Natural killer cell (primary cell): ENCODE measurements around the gene TEX9. TPM values are rescaled to one million over a fixed set of nuclear protein-coding genes. Genes with fewer than 3 reads are reported as not detected.
A peak's percentile ranks its signal among the peaks of the same experiment; 100 is the strongest.

ENCODE experiments used
- ATAC-seq, 3 donors: fragments of 150-1000 bp in 2 of 3; fragments of 200-7000 bp in 1 of 3; cut with Tn5 transposase; 1 replicate in 1 of 3; 2 replicates in 2 of 3; pipeline ENCODE4 v1.10.0; 2021; ENCODE audit warnings: mild to moderate bottlenecking in 2 of 3, moderate library complexity in 2 of 3
- DNase-seq, 2 donors: peaks; one replicate each; pipeline versions ENCODE4 v3.0.0 to v3.0.0-alpha.2; 2013 to 2021; ENCODE audit warnings: mixed read lengths in 1 of 2
- H3K27ac ChIP-seq: one replicate; pipeline ENCODE4 v1.5.1; 2013; ENCODE audit warnings: mild to moderate bottlenecking, low read length
- H3K27me3 ChIP-seq: one replicate; pipeline ENCODE4 v1.6.1; 2013; ENCODE audit warnings: low read length; ENCODE audit not compliant: control insufficient read depth, insufficient read depth
- H3K36me3 ChIP-seq: one replicate; pipeline ENCODE4 v1.6.1; 2013; ENCODE audit warnings: low read length; ENCODE audit not compliant: control insufficient read depth, insufficient read depth
- H3K4me1 ChIP-seq: one replicate; pipeline ENCODE4 v1.6.1; 2013; ENCODE audit warnings: low read length; ENCODE audit not compliant: control insufficient read depth, insufficient read depth
- H3K4me3 ChIP-seq: one replicate; pipeline ENCODE4 v1.5.1; 2013; ENCODE audit warnings: low read length
- H3K9me3 ChIP-seq: one replicate; pipeline ENCODE4 v1.6.1; 2013; ENCODE audit warnings: low read length; ENCODE audit not compliant: control insufficient read depth, insufficient read depth
- H3K27ac Mint-ChIP-seq, 2 donors: one replicate each; pipeline ENCODE4 v1.8.0; 2022; ENCODE audit warnings: mild to moderate bottlenecking in 2 of 2, mixed read lengths in 2 of 2, moderate library complexity in 1 of 2
- H3K27me3 Mint-ChIP-seq, 2 donors: one replicate each; pipeline ENCODE4 v1.8.0; 2022; ENCODE audit warnings: low read depth in 2 of 2, mixed read lengths in 2 of 2
- H3K36me3 Mint-ChIP-seq: one replicate; pipeline ENCODE4 v1.8.0; 2022; ENCODE audit warnings: mixed read lengths
- H3K4me1 Mint-ChIP-seq, 2 donors: one replicate each; pipeline ENCODE4 v1.8.0; 2022; ENCODE audit warnings: mixed read lengths in 2 of 2
- H3K4me3 Mint-ChIP-seq: one replicate; pipeline ENCODE4 v1.8.0; 2022; ENCODE audit warnings: mild to moderate bottlenecking, moderate library complexity, mixed read lengths
- H3K9me3 Mint-ChIP-seq, 2 donors: one replicate each; pipeline ENCODE4 v1.8.0; 2022; ENCODE audit warnings: mixed read lengths in 2 of 2
- CTCF ChIP-seq: fragments of 200-600 bp; IDR thresholded peaks from one replicate; pipeline ENCODE4 v1.8.0; 2022; ENCODE audit warnings: antibody characterized with exemption
- WGBS: methylation state at CpG from one replicate; pipeline ENCODE4 v1.1.7; 2013; ENCODE audit warnings: missing lambda C conversion rate; ENCODE audit not compliant: insufficient coverage; 5-methylcytosine and 5-hydroxymethylcytosine counted together
- intact Hi-C: fragments of 100-400 bp; cut with micrococcal nuclease; formaldehyde crosslinking; loops from one replicate; pipeline ENCODE4 v1.14.2; 2022
- total RNA-seq, 4 donors: library from RNA; stranded (reverse); fragments of 120-200 nt in 1 of 4; gene quantifications; one replicate each; pipeline versions ENCODE4 v1.2.3 to v1.2.4, GENCODE V29; 2013 to 2022

The TEX9 gene
- total RNA-seq, 3 donors from 2014 or later (not counting 1 experiment from before 2014, with no cell fraction given), result 0.54 to 1.1 (median 1.1) TPM

DNA sequence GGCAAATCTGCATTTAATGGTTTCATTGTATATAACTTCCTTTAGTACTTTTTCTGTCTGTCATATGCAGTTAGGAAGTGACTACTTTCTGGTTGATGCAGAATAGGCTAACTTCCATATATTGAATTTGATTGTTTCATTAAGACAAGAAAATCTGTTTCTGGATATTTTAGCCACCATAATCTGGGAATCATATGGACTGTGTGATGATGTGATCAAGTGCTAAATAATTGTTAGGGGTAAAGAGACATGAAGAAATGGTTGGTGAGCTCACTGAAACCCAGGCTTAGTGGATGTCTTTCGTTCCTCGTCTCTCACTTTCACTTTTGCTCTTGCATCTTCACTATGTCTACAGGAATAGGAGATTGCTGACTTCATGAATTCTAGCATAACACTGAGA, 103.2 kb downstream of the TEX9 start:
- H3K4me3 ChIP-seq, result peak overlapping the region; percentile 22
- Mint-ChIP-seq H3K27ac (peak overlapping the region in 1 of 2 donors; percentile 65), H3K4me1 (peaks cover 20 to 21% of the 10 kb centered on the region in 2 donors), H3K9me3 (no peaks in the 10 kb centered on the region), H3K27me3 (peaks cover 11 to 14% of the 10 kb centered on the region in 2 donors), H3K36me3 (no peaks in the 10 kb centered on the region), H3K4me3 (peak overlapping the region; percentile 82)
- TF ChIP-seq CTCF, result no peak
- no peaks in the 10 kb centered on the region for H3K36me3 ChIP-seq
- no peaks in the 10 kb centered on the region for H3K27me3 ChIP-seq
- ATAC-seq (peak in 1 of 3 donors; percentile 41), DNase-seq (peak in 1 of 2 donors; percentile 50)
- H3K4me1 ChIP-seq, result peaks cover 11% of the 10 kb centered on the region
- no peaks in the 10 kb centered on the region for H3K9me3 ChIP-seq
- H3K27ac ChIP-seq, result no peak overlapping the region
- intact Hi-C loops, result no loop called here
- WGBS, result 0% methylated on average over 2 of the region's 2 CpGs

GRCh38 chr15:56469483-56469882, 104.3 kb downstream of the TEX9 start:
- peaks cover 18% of the 10 kb centered on the region in 2 donors for H3K4me1 Mint-ChIP-seq
- Histone ChIP-seq H3K27ac (no peak overlapping the region), H3K4me1 (peaks cover 9% of the 10 kb centered on the region), H3K4me3 (no peak overlapping the region), H3K36me3 (no peaks in the 10 kb centered on the region), H3K9me3 (no peaks in the 10 kb centered on the region), H3K27me3 (no peaks in the 10 kb centered on the region)
- H3K27ac Mint-ChIP-seq, result no peak overlapping the region
- no peaks in the 10 kb centered on the region for H3K9me3 Mint-ChIP-seq
- no peak overlapping the region for H3K4me3 Mint-ChIP-seq
- H3K27me3 Mint-ChIP-seq, result peaks cover 7 to 8% of the 10 kb centered on the region in 2 donors
- ATAC-seq (no peak), DNase-seq (no peak)
- no peaks in the 10 kb centered on the region for H3K36me3 Mint-ChIP-seq
- no peak for TF ChIP-seq CTCF
- intact Hi-C loops, result no loop called here

DNA sequence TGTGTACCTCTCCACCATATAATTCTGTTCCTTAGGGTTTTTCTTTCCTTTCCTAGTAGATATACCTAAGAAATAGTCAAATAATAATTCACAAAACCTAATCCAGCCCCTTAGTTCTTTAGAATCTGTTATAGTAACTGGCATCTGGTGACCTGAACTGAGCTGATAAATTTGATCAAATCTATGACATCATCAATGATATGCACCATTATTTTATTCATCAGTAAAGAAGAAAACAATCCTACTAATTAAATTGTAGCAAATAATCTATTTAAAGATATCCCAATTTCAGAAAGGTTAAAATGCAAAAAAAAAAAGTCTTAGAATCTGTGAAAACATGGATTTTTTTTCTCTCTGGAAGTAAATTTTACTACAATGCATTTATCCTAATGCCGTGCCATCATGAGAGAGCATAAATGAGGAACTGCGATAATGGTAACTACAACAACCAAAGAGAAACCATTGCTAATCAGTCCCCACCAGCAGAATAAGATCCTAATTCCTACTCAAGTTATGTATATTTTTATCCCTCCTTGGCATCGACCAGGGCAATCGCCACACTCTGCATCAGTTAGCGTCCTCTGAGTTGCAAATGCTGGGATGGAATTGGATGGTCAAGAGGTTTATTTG, 106.3 kb downstream of the TEX9 start:
- no peaks in the 10 kb centered on the region for H3K4me1 ChIP-seq
- DNase-seq (no peak), ATAC-seq (no peak)
- H3K27me3 ChIP-seq, result no peaks in the 10 kb centered on the region
- H3K4me3 ChIP-seq, result no peak overlapping the region
- intact Hi-C loops, result no loop called here
- no peak overlapping the region for H3K27ac ChIP-seq
- Mint-ChIP-seq H3K36me3 (no peaks in the 10 kb centered on the region), H3K4me3 (no peak overlapping the region), H3K27me3 (peaks cover 0 to 3% of the 10 kb centered on the region in 2 donors), H3K27ac (no peak overlapping the region), H3K9me3 (no peaks in the 10 kb centered on the region), H3K4me1 (peaks cover 11% of the 10 kb centered on the region in 2 donors)
- WGBS, result 100% methylated on average over 4 of the region's 5 CpGs
- TF ChIP-seq CTCF, result no peak
- no peaks in the 10 kb centered on the region for H3K36me3 ChIP-seq
- H3K9me3 ChIP-seq, result no peaks in the 10 kb centered on the region

DNA sequence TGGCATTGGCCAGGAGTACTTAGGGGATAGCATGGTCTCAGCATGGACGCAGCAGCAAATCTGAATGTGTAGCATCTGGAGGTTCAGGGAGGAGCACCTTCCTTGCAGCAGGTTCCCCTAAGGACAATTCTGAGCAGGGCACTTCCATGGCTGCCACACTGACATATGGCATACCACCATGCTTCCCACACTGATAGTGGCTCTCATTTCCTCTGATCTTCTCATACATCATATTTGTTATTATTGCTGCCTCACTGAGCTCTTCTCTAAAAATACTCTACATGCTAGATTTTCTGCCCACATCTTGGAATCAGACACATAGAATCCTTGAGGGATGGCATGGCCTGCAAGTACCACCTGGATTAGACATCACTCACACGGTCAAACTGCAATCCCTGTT, 107.1 kb downstream of the TEX9 start:
- H3K27ac Mint-ChIP-seq, result no peak overlapping the region
- Histone ChIP-seq H3K4me3 (no peak overlapping the region), H3K4me1 (no peaks in the 10 kb centered on the region), H3K9me3 (no peaks in the 10 kb centered on the region), H3K36me3 (no peaks in the 10 kb centered on the region), H3K27ac (no peak overlapping the region), H3K27me3 (no peaks in the 10 kb centered on the region)
- no peaks in the 10 kb centered on the region for H3K36me3 Mint-ChIP-seq
- H3K27me3 Mint-ChIP-seq, result peaks cover 0 to 3% of the 10 kb centered on the region in 2 donors
- DNase-seq (no peak), ATAC-seq (no peak)
- TF ChIP-seq CTCF, result no peak
- intact Hi-C loops, result no loop called here
- peaks cover 11% of the 10 kb centered on the region in 2 donors for H3K4me1 Mint-ChIP-seq
- 93% methylated on average over 2 of the region's 2 CpGs for WGBS
- H3K9me3 Mint-ChIP-seq, result no peaks in the 10 kb centered on the region
- no peak overlapping the region for H3K4me3 Mint-ChIP-seq
